Lung (tissue), 12 donors: ENCODE data around the gene CXCR3. TPM values are rescaled to one million over a fixed set of nuclear protein-coding genes. Genes with fewer than 3 reads are reported as not detected.

Experiments used
- ATAC-seq: fragments of 200-7000 bp; cut with Tn5 transposase; one replicate; pipeline ENCODE4 v1.9.1; 2020; ENCODE audit warnings: moderate number of reproducible peaks; ENCODE audit not compliant: insufficient read depth, low FRiP score
- DNase-seq, 3 donors: peaks; one replicate each; pipeline ENCODE4 v3.0.0-alpha.2; 2013 to 2017
- H3K27ac ChIP-seq, 2 donors: one replicate each; pipeline ENCODE4 v1.5.1; 2013; ENCODE audit warnings: mild to moderate bottlenecking in 2 of 2, moderate library complexity in 2 of 2, control low read depth in 1 of 2, inconsistent platforms in 1 of 2, low read depth in 1 of 2, low read length in 1 of 2
- H3K27me3 ChIP-seq, 3 donors: one replicate each; pipeline ENCODE4 v1.5.1; 2013; ENCODE audit warnings: low read length in 2 of 3; ENCODE audit not compliant: control insufficient read depth in 3 of 3, insufficient read depth in 3 of 3
- H3K36me3 ChIP-seq, 4 donors: one replicate each; pipeline ENCODE4 v1.5.1; 2013; ENCODE audit warnings: low read length in 4 of 4, mild to moderate bottlenecking in 1 of 4, moderate library complexity in 1 of 4; ENCODE audit not compliant: control insufficient read depth in 4 of 4, insufficient read depth in 4 of 4
- H3K4me1 ChIP-seq, 5 donors: one replicate each; pipeline ENCODE4 v1.5.1; 2013; ENCODE audit warnings: low read length in 5 of 5, mild to moderate bottlenecking in 2 of 5, moderate library complexity in 1 of 5; ENCODE audit not compliant: control insufficient read depth in 5 of 5, insufficient read depth in 5 of 5
- H3K4me3 ChIP-seq: one replicate; pipeline ENCODE4 v1.5.1; 2013; ENCODE audit warnings: mild to moderate bottlenecking, control low read depth, moderate library complexity
- H3K9ac ChIP-seq, 2 donors: one replicate each; pipeline ENCODE4 v1.5.1; 2013; ENCODE audit warnings: low read length in 2 of 2, control low read depth in 1 of 2; ENCODE audit not compliant: insufficient read depth in 1 of 2
- H3K9me3 ChIP-seq, 4 donors: one replicate each; pipeline ENCODE4 v1.5.1; 2013; ENCODE audit warnings: low read length in 3 of 4, mild to moderate bottlenecking in 1 of 4, moderate library complexity in 1 of 4; ENCODE audit not compliant: control insufficient read depth in 4 of 4, insufficient read depth in 3 of 4
- CTCF ChIP-seq: IDR thresholded peaks from 2 replicates; pipeline ENCODE4 v1.5.1; 2012; ENCODE audit warnings: mild to moderate bottlenecking; ENCODE audit errors: control extremely low read depth, extremely low read depth
- WGBS, 2 donors: extraction: QIAGEN DNeasy Blood & Tissue Kit; methylation state at CpG; one replicate each; pipeline ENCODE4 v1.1.7; 2013; 5-methylcytosine and 5-hydroxymethylcytosine counted together
- polyA plus RNA-seq, 2 donors: library from polyadenylated mRNA; stranded (reverse); fragments of 200-250 nt; gene quantifications; one replicate each; pipeline ENCODE4 v1.2.1, GENCODE V29; 2013
- total RNA-seq, 2 donors: library from RNA; depleted of rRNA in 1 of 2; stranded (reverse); fragments of >200 nt in 1 of 2; gene quantifications; one replicate each; pipeline ENCODE4 v1.2.1, GENCODE V29; 2014 to 2021
- donor health status: control.
- donor health status: control.
- donor health status: Bipolar disorder and iron deficiency.
- donor health status: healthy.
- donor health status: DM: yes; HTN: yes; CAD: no.

Gene CXCR3
- total and polyA plus RNA-seq, 4 donors: 0.40 to 0.87 (median 0.68) TPM

- Histone ChIP-seq H3K4me1 (peaks cover 0 to 6% (median 3%) of the 10 kb centered on the region in 5 donors), H3K9ac (no peak overlapping the region), H3K9me3 (peaks cover 0 to 2% (median 0%) of the 10 kb centered on the region in 4 donors), H3K27me3 (no peaks in the 10 kb centered on the region), H3K27ac (peak overlapping the region in 1 of 2 donors; percentile 9), H3K4me3 (no peak overlapping the region), H3K36me3 (peaks cover 0 to 3% (median under 1%) of the 10 kb centered on the region in 4 donors)
- TF ChIP-seq CTCF: no peak
- no peak for ATAC-seq
- 59 to 68% methylated on average over 7 to 8 of the region's 8 CpGs for WGBS, 2 donors
- no peak for DNase-seq
Observed at GRCh38 chrX:71617742-71618141, 569 bp downstream of the CXCR3 start.

GRCh38 chrX:71616672-71617529 is 1.4 kb downstream of the CXCR3 start:
- no peaks in the 10 kb centered on the region for H3K27me3 ChIP-seq
- H3K4me3 ChIP-seq: peak overlapping the region; percentile 4
- peaks cover 0 to 4% (median 0%) of the 10 kb centered on the region in 4 donors for H3K9me3 ChIP-seq
- H3K36me3 ChIP-seq: peaks cover 0 to 6% (median 2%) of the 10 kb centered on the region in 4 donors
- no peak for DNase-seq
- no peak overlapping the region for H3K9ac ChIP-seq
- peaks cover 0 to 2% (median 0%) of the 10 kb centered on the region in 5 donors for H3K4me1 ChIP-seq
- no peak for ATAC-seq
- 82 to 83% methylated on average over 24 to 43 of the region's 43 CpGs for WGBS, 2 donors
- TF ChIP-seq CTCF: no peak
- H3K27ac ChIP-seq: no peak overlapping the region

GRCh38 chrX:71615954-71616353 is 2.4 kb downstream of the CXCR3 start:
- no peak for ATAC-seq
- H3K36me3 ChIP-seq: peaks cover 0 to 13% (median 5%) of the 10 kb centered on the region in 4 donors
- TF ChIP-seq CTCF: no peak
- peaks cover 0 to 4% (median 0%) of the 10 kb centered on the region in 4 donors for H3K9me3 ChIP-seq
- H3K4me3 ChIP-seq: no peak overlapping the region
- DNase-seq: no peak
- H3K27ac ChIP-seq: no peak overlapping the region
- 86 to 94% methylated on average over 4 to 10 of the region's 10 CpGs for WGBS, 2 donors
- peaks cover 0 to 2% (median 0%) of the 10 kb centered on the region in 3 donors for H3K27me3 ChIP-seq
- H3K9ac ChIP-seq: no peak overlapping the region
- H3K4me1 ChIP-seq: peaks cover 0 to 2% (median 0%) of the 10 kb centered on the region in 5 donors
